Gastrocnemius medialis (tissue), 4 donors: ENCODE results near the gene KYNU.

Experiments
- POLR2A ChIP-seq, 2 donors: fragments of 450-650 bp; IDR thresholded peaks; one replicate each; pipeline ENCODE4 v1.6.1; 2017; ENCODE audit warnings: antibody characterized with exemption in 2 of 2, mild to moderate bottlenecking in 2 of 2, moderate library complexity in 2 of 2
- TF ChIP-seq, protein P1 (sequence below), 5 experiments: fragments of 450-650 bp in 3 of 5; fragments of 200-600 bp in 2 of 5; sonication (generic) in 2 of 5; IDR thresholded peaks in 4 of 5; conservative IDR thresholded peaks in 1 of 5; 1 replicate in 4 of 5; 2 replicates in 1 of 5; pipeline ENCODE4 v1.5.1; 2016 to 2019; ENCODE audit warnings: antibody characterized with exemption in 5 of 5, mild to moderate bottlenecking in 3 of 5, moderate library complexity in 3 of 5

GRCh38 chr2:142853912-142854311, 23.6 kb upstream of the KYNU start:
- TF ChIP-seq, protein P1, sequence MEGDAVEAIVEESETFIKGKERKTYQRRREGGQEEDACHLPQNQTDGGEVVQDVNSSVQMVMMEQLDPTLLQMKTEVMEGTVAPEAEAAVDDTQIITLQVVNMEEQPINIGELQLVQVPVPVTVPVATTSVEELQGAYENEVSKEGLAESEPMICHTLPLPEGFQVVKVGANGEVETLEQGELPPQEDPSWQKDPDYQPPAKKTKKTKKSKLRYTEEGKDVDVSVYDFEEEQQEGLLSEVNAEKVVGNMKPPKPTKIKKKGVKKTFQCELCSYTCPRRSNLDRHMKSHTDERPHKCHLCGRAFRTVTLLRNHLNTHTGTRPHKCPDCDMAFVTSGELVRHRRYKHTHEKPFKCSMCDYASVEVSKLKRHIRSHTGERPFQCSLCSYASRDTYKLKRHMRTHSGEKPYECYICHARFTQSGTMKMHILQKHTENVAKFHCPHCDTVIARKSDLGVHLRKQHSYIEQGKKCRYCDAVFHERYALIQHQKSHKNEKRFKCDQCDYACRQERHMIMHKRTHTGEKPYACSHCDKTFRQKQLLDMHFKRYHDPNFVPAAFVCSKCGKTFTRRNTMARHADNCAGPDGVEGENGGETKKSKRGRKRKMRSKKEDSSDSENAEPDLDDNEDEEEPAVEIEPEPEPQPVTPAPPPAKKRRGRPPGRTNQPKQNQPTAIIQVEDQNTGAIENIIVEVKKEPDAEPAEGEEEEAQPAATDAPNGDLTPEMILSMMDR (IDR thresholded peaks at IDR 0.05 in 4 of 5, conservative IDR thresholded peaks at IDR 0.05 in 1 of 5), result no peak
- no peak for TF ChIP-seq POLR2A (IDR thresholded peaks at IDR 0.05)
